HL-60 (cell line): ENCODE results near the gene CFHR2.

Source experiments
- DNase-seq, 2 experiments: peaks; one replicate each; pipeline ENCODE4 v3.0.0-alpha.2; 2010 to 2020; ENCODE audit warnings: low read depth in 1 of 2, low spot score in 1 of 2
- H3K27ac ChIP-seq: fragments of 250-450 bp; sonication (Bioruptor Pico); replicated peaks from 2 replicates; pipeline ENCODE4 v1.5.1; 2020; ENCODE audit warnings: mild to moderate bottlenecking, moderate library complexity
- H3K27me3 ChIP-seq: fragments of 250-450 bp; sonication (Bioruptor Pico); 2 replicates; pipeline ENCODE4 v1.5.1; 2021; ENCODE audit warnings: mild to moderate bottlenecking, moderate library complexity; ENCODE audit not compliant: insufficient read depth, poor library complexity, severe bottlenecking
- H3K4me3 ChIP-seq: replicated peaks from 2 replicates; pipeline ENCODE4 v1.5.1; 2011; ENCODE audit warnings: mild to moderate bottlenecking, control low read depth, low read length; ENCODE audit not compliant: insufficient read depth
- GABPA ChIP-seq: IDR thresholded peaks from 2 replicates; pipeline ENCODE4 v1.6.1; 2012; ENCODE audit warnings: low read depth
- POLR2AphosphoS5 ChIP-seq: IDR thresholded peaks from 2 replicates; pipeline ENCODE4 v1.6.1; 2012; ENCODE audit warnings: low read depth
- SPI1 ChIP-seq: IDR thresholded peaks from 2 replicates; pipeline ENCODE4 v1.6.1; 2012; ENCODE audit warnings: low read depth, mild to moderate bottlenecking, borderline replicate concordance
- TF ChIP-seq, protein P1 (sequence below): IDR thresholded peaks from 2 replicates; pipeline ENCODE4 v1.6.1; 2012; ENCODE audit warnings: low read depth; ENCODE audit not compliant: insufficient replicate concordance
- TF ChIP-seq, protein P2 (sequence below): IDR thresholded peaks from one replicate; pipeline ENCODE4 v1.5.1; 2011; ENCODE audit warnings: low read length, control low read depth, inconsistent platforms; ENCODE audit not compliant: insufficient read depth

Gene CFHR2

DNA sequence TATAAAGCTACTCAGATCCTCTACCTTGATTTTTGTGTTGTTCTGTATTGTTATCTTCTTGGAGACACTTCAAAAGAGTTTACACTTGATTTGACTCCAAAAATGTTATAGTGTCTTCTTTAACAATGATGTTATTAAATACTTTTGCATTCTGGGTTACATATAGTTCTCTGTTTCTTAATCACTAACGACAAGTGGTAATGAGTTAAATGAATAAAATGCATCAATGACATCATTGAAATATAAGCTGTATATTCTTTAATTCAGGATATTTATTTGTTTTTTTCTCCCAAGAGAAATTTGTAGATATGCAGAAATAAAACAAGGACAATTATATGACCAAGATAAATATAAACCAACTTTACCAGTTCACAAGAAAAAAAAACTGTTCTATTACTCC lies 26.6 kb downstream of the CFHR2 start:
- Histone ChIP-seq H3K27me3 (no peaks in the 10 kb centered on the region), H3K4me3 (no peak overlapping the region), H3K27ac (no peak overlapping the region)
- DNase-seq = no peak
- TF ChIP-seq, protein P1, sequence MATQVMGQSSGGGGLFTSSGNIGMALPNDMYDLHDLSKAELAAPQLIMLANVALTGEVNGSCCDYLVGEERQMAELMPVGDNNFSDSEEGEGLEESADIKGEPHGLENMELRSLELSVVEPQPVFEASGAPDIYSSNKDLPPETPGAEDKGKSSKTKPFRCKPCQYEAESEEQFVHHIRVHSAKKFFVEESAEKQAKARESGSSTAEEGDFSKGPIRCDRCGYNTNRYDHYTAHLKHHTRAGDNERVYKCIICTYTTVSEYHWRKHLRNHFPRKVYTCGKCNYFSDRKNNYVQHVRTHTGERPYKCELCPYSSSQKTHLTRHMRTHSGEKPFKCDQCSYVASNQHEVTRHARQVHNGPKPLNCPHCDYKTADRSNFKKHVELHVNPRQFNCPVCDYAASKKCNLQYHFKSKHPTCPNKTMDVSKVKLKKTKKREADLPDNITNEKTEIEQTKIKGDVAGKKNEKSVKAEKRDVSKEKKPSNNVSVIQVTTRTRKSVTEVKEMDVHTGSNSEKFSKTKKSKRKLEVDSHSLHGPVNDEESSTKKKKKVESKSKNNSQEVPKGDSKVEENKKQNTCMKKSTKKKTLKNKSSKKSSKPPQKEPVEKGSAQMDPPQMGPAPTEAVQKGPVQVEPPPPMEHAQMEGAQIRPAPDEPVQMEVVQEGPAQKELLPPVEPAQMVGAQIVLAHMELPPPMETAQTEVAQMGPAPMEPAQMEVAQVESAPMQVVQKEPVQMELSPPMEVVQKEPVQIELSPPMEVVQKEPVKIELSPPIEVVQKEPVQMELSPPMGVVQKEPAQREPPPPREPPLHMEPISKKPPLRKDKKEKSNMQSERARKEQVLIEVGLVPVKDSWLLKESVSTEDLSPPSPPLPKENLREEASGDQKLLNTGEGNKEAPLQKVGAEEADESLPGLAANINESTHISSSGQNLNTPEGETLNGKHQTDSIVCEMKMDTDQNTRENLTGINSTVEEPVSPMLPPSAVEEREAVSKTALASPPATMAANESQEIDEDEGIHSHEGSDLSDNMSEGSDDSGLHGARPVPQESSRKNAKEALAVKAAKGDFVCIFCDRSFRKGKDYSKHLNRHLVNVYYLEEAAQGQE = no peak
- TF ChIP-seq, protein P2, sequence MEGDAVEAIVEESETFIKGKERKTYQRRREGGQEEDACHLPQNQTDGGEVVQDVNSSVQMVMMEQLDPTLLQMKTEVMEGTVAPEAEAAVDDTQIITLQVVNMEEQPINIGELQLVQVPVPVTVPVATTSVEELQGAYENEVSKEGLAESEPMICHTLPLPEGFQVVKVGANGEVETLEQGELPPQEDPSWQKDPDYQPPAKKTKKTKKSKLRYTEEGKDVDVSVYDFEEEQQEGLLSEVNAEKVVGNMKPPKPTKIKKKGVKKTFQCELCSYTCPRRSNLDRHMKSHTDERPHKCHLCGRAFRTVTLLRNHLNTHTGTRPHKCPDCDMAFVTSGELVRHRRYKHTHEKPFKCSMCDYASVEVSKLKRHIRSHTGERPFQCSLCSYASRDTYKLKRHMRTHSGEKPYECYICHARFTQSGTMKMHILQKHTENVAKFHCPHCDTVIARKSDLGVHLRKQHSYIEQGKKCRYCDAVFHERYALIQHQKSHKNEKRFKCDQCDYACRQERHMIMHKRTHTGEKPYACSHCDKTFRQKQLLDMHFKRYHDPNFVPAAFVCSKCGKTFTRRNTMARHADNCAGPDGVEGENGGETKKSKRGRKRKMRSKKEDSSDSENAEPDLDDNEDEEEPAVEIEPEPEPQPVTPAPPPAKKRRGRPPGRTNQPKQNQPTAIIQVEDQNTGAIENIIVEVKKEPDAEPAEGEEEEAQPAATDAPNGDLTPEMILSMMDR = no peak
- TF ChIP-seq POLR2AphosphoS5 = no peak

DNA sequence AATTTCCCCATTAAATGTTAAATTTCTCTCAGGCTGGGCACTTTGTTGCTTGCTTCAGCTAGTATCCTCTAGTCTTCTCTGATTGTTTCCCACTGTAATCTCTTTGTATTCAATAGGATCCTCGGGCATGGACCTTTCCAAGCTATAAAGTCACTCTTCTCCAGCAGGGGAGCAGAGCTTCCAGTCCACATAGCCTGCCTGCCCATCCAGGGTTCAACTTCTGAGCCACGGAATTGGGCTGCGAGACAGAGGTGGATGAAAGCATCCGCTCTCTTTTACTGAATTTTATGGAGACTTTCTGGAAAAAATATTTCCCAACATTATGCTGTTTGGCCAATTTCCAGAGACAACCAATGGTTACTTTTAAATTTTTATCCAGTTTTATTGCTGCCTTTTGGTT lies 32.7 kb downstream of the CFHR2 start:
- DNase-seq = no peak
- Histone ChIP-seq H3K27me3 (no peaks in the 10 kb centered on the region), H3K4me3 (no peak overlapping the region), H3K27ac (no peak overlapping the region)
- TF ChIP-seq, protein P2 = no peak
- TF ChIP-seq, protein P1 = no peak
- no peak for TF ChIP-seq SPI1
- no peak for TF ChIP-seq GABPA
- no peak for TF ChIP-seq POLR2AphosphoS5

DNA sequence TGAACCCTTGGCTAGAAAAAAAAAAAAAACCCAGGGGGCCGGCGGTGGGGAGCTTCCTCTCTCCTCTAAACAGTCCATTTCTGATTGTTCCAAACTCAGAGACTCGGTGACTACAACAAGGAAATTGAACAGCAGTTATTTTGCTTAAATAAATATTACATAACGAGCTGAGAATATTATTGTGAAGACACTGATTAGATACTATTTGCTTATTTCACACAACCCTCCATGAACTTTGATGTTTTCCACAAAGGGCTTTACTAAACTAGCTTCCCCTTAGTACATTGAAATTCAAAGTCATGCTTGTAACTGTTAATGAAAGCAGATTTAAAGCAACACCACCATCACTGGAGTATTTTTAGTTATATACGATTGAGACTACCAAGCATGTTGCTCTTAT lies 33.7 kb downstream of the CFHR2 start, which contains the start of gene CFHR5:
CFHR5 (plus strand) TSS at position 279 of the 400 bp plus-strand sequence; CDS start at position 388, 109 bp downstream.
- Histone ChIP-seq H3K27ac (no peak within 1 kb of the TSS), H3K4me3 (no peak within 1 kb of the TSS), H3K27me3 (no peaks in the 10 kb centered on the region)
- DNase-seq = no peak
- TF ChIP-seq, protein P2 = no peak
- no peak for TF ChIP-seq SPI1
- no peak for TF ChIP-seq GABPA
- TF ChIP-seq, protein P1 = no peak
- no peak for TF ChIP-seq POLR2AphosphoS5
